ENCODE measurements around the gene P2RX1.

P2RX1 gene

GRCh38 chr17:3889325-3890012 lies 26.8 kb downstream of the P2RX1 start:
- Histone ChIP-seq H3K9me3 (ENCODE audit: control insufficient read depth in 1 of 2, low read length in 2 of 2) (no peaks in the 10 kb centered on the region), H3K36me3 (ENCODE audit: control insufficient read depth in 1 of 2, insufficient read depth in 2 of 2, low read length in 2 of 2) (peaks cover 0 to 3% of the 10 kb centered on the region in 2 donors), H3K9ac (ENCODE audit: low read depth in 1 of 2, low read length in 2 of 2) (peak overlapping the region in 1 of 2 donors; percentile 35), H3K27me3 (ENCODE audit: control insufficient read depth in 1 of 2, insufficient read depth in 2 of 2, low read length in 2 of 2) (no peaks in the 10 kb centered on the region), H3K4me3 (ENCODE audit: low read depth in 1 of 2, low read length in 2 of 2) (no peak overlapping the region), H3K4me1 (ENCODE audit: control insufficient read depth in 1 of 2, insufficient read depth in 2 of 2, low read length in 2 of 2) (peaks cover 47 to 76% of the 10 kb centered on the region in 2 donors), H3K27ac (ENCODE audit: low read depth, low read length) (no peak overlapping the region)

DNA sequence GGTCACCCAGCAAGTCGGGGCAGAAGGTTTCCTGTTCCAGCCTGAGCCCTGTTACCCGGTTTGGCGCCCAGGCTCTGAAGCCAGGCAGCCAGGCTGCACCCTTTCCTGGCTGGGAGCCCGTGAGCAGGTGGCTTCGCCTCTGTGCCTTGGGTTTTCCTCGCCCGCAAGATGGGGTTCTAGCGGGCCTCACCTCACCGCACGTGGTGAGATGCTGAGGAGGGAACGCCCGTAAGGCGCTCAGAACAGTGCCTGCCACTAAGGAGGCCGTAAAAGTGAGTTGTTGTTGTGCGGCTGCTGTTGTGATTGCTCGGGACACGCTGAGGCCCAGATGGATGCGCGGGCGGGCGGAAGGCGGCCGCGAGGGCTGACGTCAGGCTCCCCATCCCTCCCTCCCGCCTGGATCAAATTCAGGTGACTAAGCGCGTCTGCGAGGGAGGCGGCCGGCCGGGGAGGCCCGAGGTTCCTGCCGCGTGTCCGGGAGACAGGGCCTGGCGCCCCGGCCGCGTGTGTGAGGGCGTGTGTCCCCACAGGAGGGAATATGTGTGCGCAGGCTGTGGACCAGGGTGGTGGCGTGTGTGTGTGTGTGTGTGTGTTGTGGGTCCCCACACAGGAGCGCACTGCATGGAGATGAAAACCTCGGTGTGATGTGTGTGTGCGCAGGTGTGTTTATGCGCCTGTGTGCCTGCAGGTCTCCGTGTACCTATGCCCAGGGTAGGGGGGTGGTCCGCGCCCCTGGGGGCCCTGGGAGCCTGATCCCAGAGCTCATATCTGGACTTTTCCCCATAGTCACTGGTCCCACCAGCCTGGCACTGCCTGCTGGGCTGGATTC lies 27.7 kb downstream of the P2RX1 start:
- Histone ChIP-seq H3K4me3 (ENCODE audit: low read depth in 1 of 2, low read length in 2 of 2) (peak overlapping the region in 1 of 2 donors; percentile 24), H3K36me3 (ENCODE audit: control insufficient read depth in 1 of 2, insufficient read depth in 2 of 2, low read length in 2 of 2) (peaks cover 0 to 3% of the 10 kb centered on the region in 2 donors), H3K4me1 (ENCODE audit: control insufficient read depth in 1 of 2, insufficient read depth in 2 of 2, low read length in 2 of 2) (peaks cover 38 to 67% of the 10 kb centered on the region in 2 donors), H3K27ac (ENCODE audit: low read depth, low read length) (peak overlapping the region; percentile 78), H3K9ac (ENCODE audit: low read depth in 1 of 2, low read length in 2 of 2) (peak overlapping the region; percentile 32 to 35), H3K9me3 (ENCODE audit: control insufficient read depth in 1 of 2, low read length in 2 of 2) (no peaks in the 10 kb centered on the region), H3K27me3 (ENCODE audit: control insufficient read depth in 1 of 2, insufficient read depth in 2 of 2, low read length in 2 of 2) (no peaks in the 10 kb centered on the region)

DNA sequence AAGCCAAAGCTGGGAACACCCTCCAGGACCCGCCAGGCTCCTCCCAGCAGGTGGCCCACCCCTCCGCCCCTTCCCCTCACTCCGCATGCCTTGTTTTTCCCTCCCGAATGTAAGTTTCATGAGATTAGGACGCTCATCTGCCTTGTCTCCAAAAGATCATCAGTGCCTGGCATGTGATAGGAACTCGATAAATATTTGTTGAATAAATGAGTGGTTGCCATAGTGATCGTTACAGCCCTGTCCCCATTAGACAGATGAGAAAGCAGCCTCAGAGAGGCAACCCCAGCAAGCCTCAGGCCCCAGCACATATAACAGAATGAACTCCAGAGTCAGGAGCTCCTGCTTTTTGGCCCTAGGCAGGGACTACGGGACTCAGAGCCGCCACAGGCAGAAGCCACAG lies 28.5 kb downstream of the P2RX1 start:
- Histone ChIP-seq H3K4me3 (ENCODE audit: low read depth in 1 of 2, low read length in 2 of 2) (no peak overlapping the region), H3K36me3 (ENCODE audit: control insufficient read depth in 1 of 2, insufficient read depth in 2 of 2, low read length in 2 of 2) (peaks cover 0 to 10% of the 10 kb centered on the region in 2 donors), H3K9ac (ENCODE audit: low read depth in 1 of 2, low read length in 2 of 2) (peak overlapping the region; percentile 20 to 39), H3K9me3 (ENCODE audit: control insufficient read depth in 1 of 2, low read length in 2 of 2) (no peaks in the 10 kb centered on the region), H3K4me1 (ENCODE audit: control insufficient read depth in 1 of 2, insufficient read depth in 2 of 2, low read length in 2 of 2) (peaks cover 35 to 63% of the 10 kb centered on the region in 2 donors), H3K27me3 (ENCODE audit: control insufficient read depth in 1 of 2, insufficient read depth in 2 of 2, low read length in 2 of 2) (no peaks in the 10 kb centered on the region), H3K27ac (ENCODE audit: low read depth, low read length) (peak overlapping the region; percentile 78)

DNA sequence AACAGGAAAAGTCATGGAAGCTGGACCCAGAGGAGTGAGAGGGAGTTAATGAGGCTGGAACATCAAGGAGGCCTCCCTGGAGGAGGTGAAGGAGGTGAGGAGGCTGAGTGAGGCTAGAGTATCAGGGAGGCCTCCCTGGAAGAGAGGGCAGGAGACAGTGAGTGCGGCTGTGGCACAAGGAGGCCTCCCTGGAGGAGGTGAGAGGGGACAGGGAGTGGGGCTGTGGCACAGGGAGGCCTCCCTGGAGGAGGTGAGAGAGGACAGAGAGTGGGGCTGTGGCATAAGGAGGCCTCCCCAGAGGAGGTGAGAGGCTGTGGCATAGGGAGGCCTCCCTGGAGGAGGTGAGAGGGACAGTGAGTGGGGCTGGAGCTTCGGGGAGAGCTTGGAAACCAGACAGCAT lies 28.9 kb downstream of the P2RX1 start:
- Histone ChIP-seq H3K4me1 (ENCODE audit: control insufficient read depth in 1 of 2, insufficient read depth in 2 of 2, low read length in 2 of 2) (peaks cover 35 to 63% of the 10 kb centered on the region in 2 donors), H3K36me3 (ENCODE audit: control insufficient read depth in 1 of 2, insufficient read depth in 2 of 2, low read length in 2 of 2) (peaks cover 0 to 11% of the 10 kb centered on the region in 2 donors), H3K27ac (ENCODE audit: low read depth, low read length) (peak overlapping the region; percentile 78), H3K9me3 (ENCODE audit: control insufficient read depth in 1 of 2, low read length in 2 of 2) (no peaks in the 10 kb centered on the region), H3K27me3 (ENCODE audit: control insufficient read depth in 1 of 2, insufficient read depth in 2 of 2, low read length in 2 of 2) (no peaks in the 10 kb centered on the region), H3K9ac (ENCODE audit: low read depth in 1 of 2, low read length in 2 of 2) (peak overlapping the region; percentile 20 to 39), H3K4me3 (ENCODE audit: low read depth in 1 of 2, low read length in 2 of 2) (no peak overlapping the region)

GRCh38 chr17:3886776-3887175 lies 29.5 kb downstream of the P2RX1 start:
- peaks cover 0 to 11% of the 10 kb centered on the region in 2 donors for H3K36me3 ChIP-seq (ENCODE audit: control insufficient read depth in 1 of 2, insufficient read depth in 2 of 2, low read length in 2 of 2)
- peak overlapping the region in 1 of 2 donors; percentile 23 for H3K4me3 ChIP-seq (ENCODE audit: low read depth in 1 of 2, low read length in 2 of 2)
- H3K4me1 ChIP-seq (ENCODE audit: control insufficient read depth in 1 of 2, insufficient read depth in 2 of 2, low read length in 2 of 2), result peaks cover 32 to 59% of the 10 kb centered on the region in 2 donors
- H3K27me3 ChIP-seq (ENCODE audit: control insufficient read depth in 1 of 2, insufficient read depth in 2 of 2, low read length in 2 of 2), result no peaks in the 10 kb centered on the region
- H3K27ac ChIP-seq (ENCODE audit: low read depth, low read length), result no peak overlapping the region
- H3K9ac ChIP-seq (ENCODE audit: low read depth in 1 of 2, low read length in 2 of 2), result peak overlapping the region; percentile 20 to 39
- no peaks in the 10 kb centered on the region for H3K9me3 ChIP-seq (ENCODE audit: control insufficient read depth in 1 of 2, low read length in 2 of 2)

DNA sequence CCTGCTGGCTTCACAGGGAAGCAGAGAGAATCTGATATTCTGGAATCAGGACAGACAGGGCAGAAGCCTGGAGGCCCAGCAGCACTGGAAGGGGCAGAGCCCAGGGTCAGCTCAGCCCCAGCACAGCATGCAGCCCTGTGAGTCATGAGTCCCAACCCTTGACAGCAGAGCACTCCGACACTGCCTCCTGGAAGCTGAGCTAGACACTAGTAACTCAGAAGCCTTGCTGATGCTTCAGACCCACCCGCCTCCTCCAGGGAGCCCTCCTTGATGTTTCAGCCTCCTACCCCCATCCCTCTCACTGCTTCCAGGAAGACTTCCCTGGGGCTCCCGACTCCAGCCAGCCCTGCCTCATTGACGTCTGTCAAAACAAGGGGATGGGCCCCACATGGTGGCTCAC lies 30.3 kb downstream of the P2RX1 start:
- Histone ChIP-seq H3K4me1 (ENCODE audit: control insufficient read depth in 1 of 2, insufficient read depth in 2 of 2, low read length in 2 of 2) (peaks cover 24 to 53% of the 10 kb centered on the region in 2 donors), H3K27ac (ENCODE audit: low read depth, low read length) (no peak overlapping the region), H3K9ac (ENCODE audit: low read depth in 1 of 2, low read length in 2 of 2) (no peak overlapping the region)

DNA sequence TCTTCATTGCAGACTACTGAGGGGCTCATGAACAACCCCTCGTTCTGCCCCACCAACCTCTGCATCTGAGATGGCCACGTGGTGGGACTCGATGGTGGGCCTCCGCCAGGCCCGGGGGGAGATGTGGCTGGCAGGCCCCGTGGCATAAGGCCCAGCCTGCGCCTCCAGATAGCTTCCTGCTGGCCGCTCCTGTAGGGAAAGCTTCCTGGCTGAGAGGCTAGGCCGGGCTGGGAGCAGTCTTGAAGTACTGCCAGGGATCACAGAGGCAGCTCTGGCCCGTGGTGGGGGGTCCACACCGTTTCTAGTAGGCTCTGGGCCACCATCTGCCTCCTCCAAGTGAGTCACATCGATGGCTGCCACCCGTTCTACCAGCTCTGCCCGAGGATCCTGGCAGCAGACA lies 31.0 kb downstream of the P2RX1 start:
- no peaks in the 10 kb centered on the region for H3K27me3 ChIP-seq (ENCODE audit: control insufficient read depth in 1 of 2, insufficient read depth in 2 of 2, low read length in 2 of 2)
- no peaks in the 10 kb centered on the region for H3K9me3 ChIP-seq (ENCODE audit: control insufficient read depth in 1 of 2, low read length in 2 of 2)
- no peak overlapping the region for H3K27ac ChIP-seq (ENCODE audit: low read depth, low read length)
- H3K9ac ChIP-seq (ENCODE audit: low read depth in 1 of 2, low read length in 2 of 2), result no peak overlapping the region
- H3K4me3 ChIP-seq (ENCODE audit: low read depth in 1 of 2, low read length in 2 of 2), result no peak overlapping the region
- peaks cover 0 to 15% of the 10 kb centered on the region in 2 donors for H3K36me3 ChIP-seq (ENCODE audit: control insufficient read depth in 1 of 2, insufficient read depth in 2 of 2, low read length in 2 of 2)
- peaks cover 30 to 52% of the 10 kb centered on the region in 2 donors for H3K4me1 ChIP-seq (ENCODE audit: control insufficient read depth in 1 of 2, insufficient read depth in 2 of 2, low read length in 2 of 2)

More for the DNA sequence above, 30.3 kb downstream of the P2RX1 start:
- Histone ChIP-seq H3K36me3 (ENCODE audit: control insufficient read depth in 1 of 2, insufficient read depth in 2 of 2, low read length in 2 of 2) (peaks cover 0 to 15% of the 10 kb centered on the region in 2 donors), H3K4me3 (ENCODE audit: low read depth in 1 of 2, low read length in 2 of 2) (no peak overlapping the region), H3K27me3 (ENCODE audit: control insufficient read depth in 1 of 2, insufficient read depth in 2 of 2, low read length in 2 of 2) (no peaks in the 10 kb centered on the region), H3K9me3 (ENCODE audit: control insufficient read depth in 1 of 2, low read length in 2 of 2) (no peaks in the 10 kb centered on the region)

DNA sequence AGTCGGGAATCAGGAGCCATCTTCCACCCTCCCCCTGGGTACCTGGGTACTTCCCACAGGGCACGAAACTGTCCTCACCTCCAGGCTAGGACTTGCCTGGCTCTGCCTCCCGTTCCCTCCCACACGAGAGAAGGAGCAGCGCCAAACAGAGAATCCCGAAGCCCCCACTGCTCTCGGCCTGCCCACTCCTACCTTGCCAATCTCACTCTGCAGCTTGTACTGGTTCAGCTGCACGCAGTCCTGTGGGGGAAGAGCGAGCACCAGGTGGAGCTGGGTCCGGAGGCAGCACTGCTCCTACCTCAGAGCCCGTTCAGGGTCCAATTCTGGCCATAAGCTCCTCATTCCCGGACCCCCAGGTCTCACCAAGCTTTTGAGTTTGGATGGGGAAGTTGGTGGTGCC lies 32.1 kb downstream of the P2RX1 start:
- no peaks in the 10 kb centered on the region for H3K9me3 ChIP-seq (ENCODE audit: control insufficient read depth in 1 of 2, low read length in 2 of 2)
- H3K4me3 ChIP-seq (ENCODE audit: low read depth in 1 of 2, low read length in 2 of 2), result no peak overlapping the region
- peaks cover 40 to 52% of the 10 kb centered on the region in 2 donors for H3K4me1 ChIP-seq (ENCODE audit: control insufficient read depth in 1 of 2, insufficient read depth in 2 of 2, low read length in 2 of 2)
- no peak overlapping the region for H3K27ac ChIP-seq (ENCODE audit: low read depth, low read length)
- no peak overlapping the region for H3K9ac ChIP-seq (ENCODE audit: low read depth in 1 of 2, low read length in 2 of 2)
- H3K27me3 ChIP-seq (ENCODE audit: control insufficient read depth in 1 of 2, insufficient read depth in 2 of 2, low read length in 2 of 2), result no peaks in the 10 kb centered on the region
- H3K36me3 ChIP-seq (ENCODE audit: control insufficient read depth in 1 of 2, insufficient read depth in 2 of 2, low read length in 2 of 2), result peaks cover 0 to 15% of the 10 kb centered on the region in 2 donors

GRCh38 chr17:3882276-3882675 lies 34.0 kb downstream of the P2RX1 start:
- Histone ChIP-seq H3K9me3 (ENCODE audit: control insufficient read depth in 1 of 2, low read length in 2 of 2) (no peaks in the 10 kb centered on the region), H3K4me1 (ENCODE audit: control insufficient read depth in 1 of 2, insufficient read depth in 2 of 2, low read length in 2 of 2) (peaks cover 29 to 37% of the 10 kb centered on the region in 2 donors), H3K36me3 (ENCODE audit: control insufficient read depth in 1 of 2, insufficient read depth in 2 of 2, low read length in 2 of 2) (peaks cover 0 to 15% of the 10 kb centered on the region in 2 donors), H3K9ac (ENCODE audit: low read depth in 1 of 2, low read length in 2 of 2) (no peak overlapping the region), H3K27me3 (ENCODE audit: control insufficient read depth in 1 of 2, insufficient read depth in 2 of 2, low read length in 2 of 2) (no peaks in the 10 kb centered on the region), H3K4me3 (ENCODE audit: low read depth in 1 of 2, low read length in 2 of 2) (no peak overlapping the region), H3K27ac (ENCODE audit: low read depth, low read length) (no peak overlapping the region)

DNA sequence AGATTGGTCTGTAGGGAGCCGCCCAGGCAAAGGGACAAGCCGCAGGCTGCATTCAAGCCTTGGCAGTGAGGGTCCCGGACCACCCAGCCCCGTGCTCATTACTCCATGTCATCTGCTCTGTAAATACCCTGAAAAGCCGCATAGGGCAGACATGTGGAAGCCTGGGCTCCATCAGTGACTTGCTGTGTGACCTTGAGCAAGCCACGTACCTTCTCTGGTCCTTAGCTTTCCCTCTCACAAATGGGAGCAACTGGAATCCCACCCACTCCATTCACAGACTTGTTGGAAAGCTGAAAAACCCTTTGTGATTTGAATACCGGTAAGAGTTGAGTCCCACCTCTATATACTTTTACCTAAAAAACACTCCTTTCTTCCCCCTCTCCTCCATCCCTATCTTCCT lies 35.3 kb downstream of the P2RX1 start:
- H3K4me1 ChIP-seq (ENCODE audit: control insufficient read depth in 1 of 2, insufficient read depth in 2 of 2, low read length in 2 of 2), result peaks cover 22 to 24% of the 10 kb centered on the region in 2 donors
- peaks cover 0 to 20% of the 10 kb centered on the region in 2 donors for H3K36me3 ChIP-seq (ENCODE audit: control insufficient read depth in 1 of 2, insufficient read depth in 2 of 2, low read length in 2 of 2)
- no peak overlapping the region for H3K9ac ChIP-seq (ENCODE audit: low read depth in 1 of 2, low read length in 2 of 2)
- H3K4me3 ChIP-seq (ENCODE audit: low read depth in 1 of 2, low read length in 2 of 2), result no peak overlapping the region
- H3K27ac ChIP-seq (ENCODE audit: low read depth, low read length), result no peak overlapping the region
- no peaks in the 10 kb centered on the region for H3K27me3 ChIP-seq (ENCODE audit: control insufficient read depth in 1 of 2, insufficient read depth in 2 of 2, low read length in 2 of 2)
- H3K9me3 ChIP-seq (ENCODE audit: control insufficient read depth in 1 of 2, low read length in 2 of 2), result no peaks in the 10 kb centered on the region
